Measurements from ENCODE around the gene FAM78A. TPM values are rescaled to one million over a fixed set of nuclear protein-coding genes. Genes with fewer than 3 reads are reported as not detected.
"Not testable (repeated sequence)": the region's sequence is repeated elsewhere in the genome, so short reads cannot be mapped to it uniquely, and the experiment has no call there.

The FAM78A gene
- total RNA-seq, 6 experiments from 2014 or later: 0.11 to 0.83 (median 0.34) TPM

GRCh38 chr9:131270171-131271015 is 5.9 kb downstream of the FAM78A start:
- DNase-seq: no peak
- Mint-ChIP-seq H3K9me3 (no peaks in the 10 kb centered on the region), H3K27ac (no peak overlapping the region), H3K4me1 (ENCODE audit: low read depth) (no peaks in the 10 kb centered on the region), H3K27me3 (ENCODE audit: insufficient read depth) (peaks cover 13% of the 10 kb centered on the region), H3K4me3 (no peak overlapping the region), H3K36me3 (ENCODE audit: low read depth) (no peaks in the 10 kb centered on the region)
- TF ChIP-seq, protein P1, sequence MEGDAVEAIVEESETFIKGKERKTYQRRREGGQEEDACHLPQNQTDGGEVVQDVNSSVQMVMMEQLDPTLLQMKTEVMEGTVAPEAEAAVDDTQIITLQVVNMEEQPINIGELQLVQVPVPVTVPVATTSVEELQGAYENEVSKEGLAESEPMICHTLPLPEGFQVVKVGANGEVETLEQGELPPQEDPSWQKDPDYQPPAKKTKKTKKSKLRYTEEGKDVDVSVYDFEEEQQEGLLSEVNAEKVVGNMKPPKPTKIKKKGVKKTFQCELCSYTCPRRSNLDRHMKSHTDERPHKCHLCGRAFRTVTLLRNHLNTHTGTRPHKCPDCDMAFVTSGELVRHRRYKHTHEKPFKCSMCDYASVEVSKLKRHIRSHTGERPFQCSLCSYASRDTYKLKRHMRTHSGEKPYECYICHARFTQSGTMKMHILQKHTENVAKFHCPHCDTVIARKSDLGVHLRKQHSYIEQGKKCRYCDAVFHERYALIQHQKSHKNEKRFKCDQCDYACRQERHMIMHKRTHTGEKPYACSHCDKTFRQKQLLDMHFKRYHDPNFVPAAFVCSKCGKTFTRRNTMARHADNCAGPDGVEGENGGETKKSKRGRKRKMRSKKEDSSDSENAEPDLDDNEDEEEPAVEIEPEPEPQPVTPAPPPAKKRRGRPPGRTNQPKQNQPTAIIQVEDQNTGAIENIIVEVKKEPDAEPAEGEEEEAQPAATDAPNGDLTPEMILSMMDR (IDR thresholded peaks at IDR 0.05): no peak

DNA sequence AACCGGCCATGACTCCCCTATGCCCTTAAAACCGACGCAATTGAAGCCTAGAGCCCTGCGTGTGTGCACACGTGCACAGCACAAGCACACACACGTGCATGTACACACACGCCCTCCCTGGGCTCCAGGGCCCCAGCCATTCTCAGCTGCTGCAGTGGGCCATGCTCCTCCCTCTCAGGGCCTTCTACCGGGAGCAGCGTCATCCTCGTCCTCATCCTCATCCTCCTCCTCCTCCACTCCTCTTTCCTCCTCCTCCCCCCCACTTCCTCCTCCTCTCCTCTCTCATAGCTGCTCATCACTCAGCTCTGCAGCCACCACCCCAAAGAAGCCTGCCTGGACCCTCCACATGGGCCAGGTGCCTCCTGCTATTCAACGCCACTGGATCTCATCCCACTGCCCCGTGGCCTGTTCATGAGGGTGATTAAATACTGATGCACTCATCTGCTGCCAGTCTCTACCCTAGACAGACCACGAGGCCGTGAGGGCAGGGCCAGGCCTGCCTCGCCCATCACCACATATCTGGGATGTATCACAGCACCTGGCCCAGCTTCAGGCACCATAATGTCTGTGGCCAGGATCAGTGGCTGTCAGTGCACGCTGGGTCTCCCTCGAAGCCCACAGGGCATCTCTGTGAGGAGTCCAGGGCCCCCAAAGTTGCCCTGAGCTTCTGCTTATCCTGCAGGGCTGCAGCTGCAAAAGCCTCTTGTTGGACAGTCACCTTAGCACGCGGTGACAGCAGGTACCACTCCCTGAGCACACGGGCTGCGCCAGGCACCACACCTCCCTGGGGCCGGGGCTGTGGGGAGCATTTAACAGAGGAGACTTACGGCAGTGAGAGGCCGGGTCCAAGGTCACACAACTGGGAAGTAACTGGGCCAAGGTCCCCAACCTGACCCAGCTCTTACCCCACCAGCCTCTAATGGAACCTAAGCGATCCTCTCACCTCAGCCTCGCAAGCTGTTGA is 9.8 kb downstream of the FAM78A start:
- no peak overlapping the region for H3K27ac Mint-ChIP-seq
- no peak overlapping the region for H3K4me3 Mint-ChIP-seq
- peaks cover 6% of the 10 kb centered on the region; the same call in 1 of the 2 replicates for H3K4me1 Mint-ChIP-seq (ENCODE audit: low read depth)
- H3K36me3 Mint-ChIP-seq (ENCODE audit: low read depth): no peaks in the 10 kb centered on the region
- DNase-seq: no peak
- no peaks in the 10 kb centered on the region for H3K9me3 Mint-ChIP-seq
- H3K27me3 Mint-ChIP-seq (ENCODE audit: insufficient read depth): peaks cover 5% of the 10 kb centered on the region
- TF ChIP-seq, protein P1 (IDR thresholded peaks at IDR 0.05): no peak

- no peak for DNase-seq
- H3K27me3 Mint-ChIP-seq (ENCODE audit: insufficient read depth): peaks cover 15% of the 10 kb centered on the region
- H3K27ac Mint-ChIP-seq: no peak overlapping the region
- no peaks in the 10 kb centered on the region for H3K36me3 Mint-ChIP-seq (ENCODE audit: low read depth)
- H3K4me3 Mint-ChIP-seq: no peak overlapping the region
- TF ChIP-seq, protein P1 (IDR thresholded peaks at IDR 0.05): no peak
- no peaks in the 10 kb centered on the region for H3K9me3 Mint-ChIP-seq
- H3K4me1 Mint-ChIP-seq (ENCODE audit: low read depth): peaks cover 6% of the 10 kb centered on the region; the same call in 1 of the 2 replicates
Observed at GRCh38 chr9:131264231-131264630, 12.1 kb downstream of the FAM78A start.

DNA sequence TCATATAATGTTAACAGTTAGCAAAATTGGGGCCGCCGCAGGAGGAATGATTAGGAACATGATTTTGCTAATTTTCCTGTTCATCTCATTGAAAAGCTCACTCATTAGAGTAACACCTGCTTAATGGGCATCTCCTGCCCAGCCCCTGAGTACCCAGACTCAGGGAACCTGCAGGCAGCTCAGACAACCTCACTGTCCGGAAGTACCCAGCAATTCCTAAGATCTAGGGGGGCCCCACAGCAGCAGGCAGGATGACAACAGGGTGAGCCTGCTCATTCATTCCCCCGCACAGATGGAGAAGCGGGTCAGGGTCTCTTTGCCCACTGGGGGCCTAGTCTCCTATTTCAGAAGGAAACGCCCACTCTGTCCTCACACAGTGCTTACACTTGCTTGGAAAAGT is 12.6 kb downstream of the FAM78A start:
- H3K4me1 Mint-ChIP-seq (ENCODE audit: low read depth): peaks cover 6% of the 10 kb centered on the region; the same call in 1 of the 2 replicates
- no peaks in the 10 kb centered on the region for H3K9me3 Mint-ChIP-seq
- no peak for DNase-seq
- H3K4me3 Mint-ChIP-seq: no peak overlapping the region
- H3K27ac Mint-ChIP-seq: no peak overlapping the region
- H3K36me3 Mint-ChIP-seq (ENCODE audit: low read depth): no peaks in the 10 kb centered on the region
- TF ChIP-seq, protein P1 (IDR thresholded peaks at IDR 0.05): no peak
- H3K27me3 Mint-ChIP-seq (ENCODE audit: insufficient read depth): peaks cover 12% of the 10 kb centered on the region

DNA sequence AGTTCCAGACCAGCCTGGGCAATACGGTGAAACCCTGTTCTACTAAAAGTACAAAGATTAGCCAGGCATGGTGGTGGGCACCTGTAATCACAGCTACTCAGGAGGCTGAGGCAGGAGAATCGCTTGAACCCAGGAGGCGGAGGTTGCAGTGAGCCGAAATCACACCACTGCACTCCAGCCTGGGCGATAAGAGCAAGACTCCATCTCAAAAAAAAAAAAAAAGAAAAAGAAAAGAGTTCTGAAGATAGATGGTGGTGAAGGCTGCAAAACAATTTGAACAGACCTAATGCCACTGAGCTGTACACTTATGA is 13.3 kb downstream of the FAM78A start:
- H3K4me3 Mint-ChIP-seq; H3K9me3 Mint-ChIP-seq; H3K36me3 Mint-ChIP-seq (ENCODE audit: low read depth); DNase-seq; H3K4me1 Mint-ChIP-seq (ENCODE audit: low read depth); H3K27ac Mint-ChIP-seq: not testable (repeated sequence)
- peaks cover 12% of the 10 kb centered on the region for H3K27me3 Mint-ChIP-seq (ENCODE audit: insufficient read depth)
